ENCODE results near the gene PLEKHA8.

The PLEKHA8 gene

DNA sequence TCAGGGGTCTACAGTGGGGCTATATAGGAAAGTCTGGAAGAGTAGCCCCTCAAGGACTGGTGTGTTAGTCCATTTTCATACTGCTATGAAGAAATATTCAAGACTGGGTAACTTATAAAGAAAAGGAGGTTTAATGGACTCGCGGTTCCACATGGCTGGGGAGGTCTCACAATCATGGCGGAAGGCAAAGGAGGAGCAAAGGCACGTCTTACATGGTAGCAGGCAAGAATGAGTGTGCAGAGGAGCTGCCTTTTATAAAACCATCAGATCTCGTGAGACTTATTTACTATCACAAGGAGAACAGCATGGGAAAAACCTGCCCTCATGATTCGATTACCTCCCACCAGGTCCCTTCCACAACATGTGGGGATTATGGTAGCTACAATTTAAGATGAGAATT is 4.7 kb upstream of the PLEKHA8 start:
- in situ Hi-C loops (cut with MboI; ENCODE audit: low sequenced_read_pairs): no loop called here

- in situ Hi-C loops (cut with MboI; ENCODE audit: low sequenced_read_pairs): no loop called here
These were observed 1.8 kb upstream of the PLEKHA8 start, which contains the start of gene FKBP14 for GRCh38 chr7:30026229-30027064. TSS of gene FKBP14 (minus strand) at chr7:30026702. CDS start at chr7:30026508, 194 bp downstream.

GRCh38 chr7:30027065-30027456 is 1.2 kb upstream of the PLEKHA8 start:
- in situ Hi-C loops (cut with MboI; ENCODE audit: low sequenced_read_pairs): no loop called here

DNA sequence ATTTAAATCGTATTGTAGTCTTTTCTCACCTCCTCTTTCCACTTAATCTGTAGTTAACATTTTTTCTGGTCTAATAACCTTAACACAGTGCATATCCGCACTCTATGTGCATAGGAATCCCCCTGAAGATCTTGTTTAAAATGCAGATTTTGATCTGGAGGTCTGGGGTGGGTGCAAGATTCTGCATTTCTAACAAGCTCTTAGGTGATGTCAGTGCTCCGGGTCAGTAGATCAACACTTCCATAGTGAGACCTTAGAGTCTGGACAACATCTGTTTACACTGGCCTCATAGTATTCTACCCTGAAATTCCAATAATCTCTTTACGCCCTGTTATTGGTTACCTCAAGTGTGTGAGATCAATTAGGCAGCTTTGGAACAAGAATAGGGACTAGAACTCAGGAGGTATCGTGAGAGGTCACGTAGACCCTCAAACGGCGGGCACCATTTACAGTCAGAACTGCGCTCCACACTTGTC is 434 bp upstream of the PLEKHA8 start:
- in situ Hi-C loops (cut with MboI; ENCODE audit: low sequenced_read_pairs): no loop called here

DNA sequence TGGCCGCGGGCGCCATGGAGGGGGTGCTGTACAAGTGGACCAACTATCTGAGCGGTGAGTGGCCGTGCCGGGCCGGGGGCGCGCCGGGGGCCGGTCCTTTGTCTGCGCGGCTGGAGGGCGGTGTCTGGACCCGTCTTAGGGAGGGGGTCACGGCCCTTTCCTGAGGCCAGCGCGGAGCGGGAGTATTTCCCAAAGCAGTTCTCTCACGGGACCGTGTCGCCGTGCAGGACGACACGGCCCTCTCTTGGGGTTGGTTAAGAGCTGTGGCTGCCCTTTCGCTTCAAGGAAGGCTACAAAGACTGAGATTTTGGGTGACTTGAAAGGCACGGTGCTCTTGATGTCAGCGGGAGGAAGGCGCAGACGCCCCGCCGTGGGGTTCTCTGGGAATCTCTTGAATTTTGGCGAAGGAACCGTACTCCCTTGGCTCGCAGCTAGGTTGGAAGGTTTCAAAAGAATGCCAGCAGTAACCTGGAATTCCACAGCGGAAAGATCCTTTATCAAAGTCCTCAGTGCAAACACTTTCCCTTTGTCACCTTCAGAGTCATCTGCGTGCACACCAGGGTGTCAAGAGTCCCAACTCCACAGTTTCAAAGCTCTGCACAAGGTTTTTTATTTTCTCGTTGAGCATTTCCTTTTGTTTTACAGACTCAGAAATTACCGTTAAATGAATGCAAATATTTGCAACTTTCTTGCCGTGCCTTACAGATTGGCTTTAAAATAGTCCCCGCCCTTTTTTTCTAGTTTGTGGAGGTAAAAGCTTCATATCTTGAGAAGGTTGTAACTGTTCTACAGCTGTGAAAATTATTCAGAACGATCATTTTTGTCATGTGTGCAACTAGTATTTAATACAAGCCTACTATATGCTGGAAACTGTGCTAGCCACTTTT is 780 bp downstream of the PLEKHA8 start:
- in situ Hi-C loops (cut with MboI; ENCODE audit: low sequenced_read_pairs): no loop called here

GRCh38 chr7:30029696-30030095 is 1.5 kb downstream of the PLEKHA8 start:
- in situ Hi-C loops (cut with MboI; ENCODE audit: low sequenced_read_pairs): no loop called here

DNA sequence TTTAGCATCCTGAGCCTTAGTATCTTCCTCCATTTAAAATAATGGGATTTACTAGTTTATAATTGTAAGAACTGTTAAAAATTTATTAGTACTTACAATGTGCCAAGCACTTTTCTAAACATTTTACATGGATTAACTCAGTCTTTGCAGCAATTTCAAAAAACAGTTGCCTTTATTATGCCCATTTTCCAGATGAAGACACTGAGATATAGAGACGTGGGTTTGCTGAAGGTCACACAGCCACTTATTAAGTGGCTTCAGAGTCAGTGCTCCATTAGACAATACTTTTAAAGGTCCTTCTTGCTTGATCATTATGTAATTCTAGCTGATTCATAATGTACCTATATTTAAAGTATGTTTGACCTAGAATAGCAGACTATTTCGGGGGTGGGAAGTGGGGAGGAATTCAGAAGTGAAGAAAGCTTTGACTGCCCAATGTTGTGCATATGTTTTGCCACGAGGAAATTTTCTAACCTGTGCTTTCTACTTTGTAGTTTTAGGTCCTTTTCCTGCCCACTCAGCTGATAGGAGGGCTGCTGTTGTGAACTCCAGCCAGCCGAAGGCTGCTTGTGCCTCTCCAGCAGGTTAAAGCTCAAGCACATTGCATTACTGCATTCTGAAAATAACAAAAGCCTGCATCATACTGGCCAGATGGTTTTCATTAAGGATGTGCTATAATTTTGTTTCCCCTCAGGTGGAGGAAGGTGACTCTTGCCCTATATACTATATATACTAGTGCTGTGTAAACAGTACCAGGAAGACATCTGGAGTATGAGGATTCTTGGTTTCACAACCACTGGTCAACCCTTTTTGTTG is 4.3 kb downstream of the PLEKHA8 start:
- in situ Hi-C loops (cut with MboI; ENCODE audit: low sequenced_read_pairs): no loop called here

GRCh38 chr7:30034501-30034900 is 6.3 kb downstream of the PLEKHA8 start:
- in situ Hi-C loops (cut with MboI; ENCODE audit: low sequenced_read_pairs): no loop called here

DNA sequence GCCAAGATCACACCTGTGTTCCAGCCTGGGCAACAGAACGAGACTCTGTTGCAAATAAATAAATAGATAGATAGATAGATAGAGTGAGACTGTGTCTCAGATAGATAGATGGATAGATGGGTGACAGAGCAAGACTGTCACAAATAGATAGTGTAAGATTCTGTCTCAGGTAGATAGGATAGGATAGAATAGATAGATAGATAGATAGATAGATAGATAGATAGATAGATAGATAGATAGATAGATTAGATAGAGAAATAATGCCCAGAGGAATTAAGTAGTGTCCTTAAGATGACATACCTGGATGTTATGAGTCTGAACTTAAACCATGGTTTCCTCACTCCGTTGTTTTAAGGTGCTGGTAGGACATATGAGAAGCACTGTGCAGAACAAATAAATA is 8.0 kb downstream of the PLEKHA8 start:
- in situ Hi-C loops (cut with MboI; ENCODE audit: low sequenced_read_pairs): no loop called here

DNA sequence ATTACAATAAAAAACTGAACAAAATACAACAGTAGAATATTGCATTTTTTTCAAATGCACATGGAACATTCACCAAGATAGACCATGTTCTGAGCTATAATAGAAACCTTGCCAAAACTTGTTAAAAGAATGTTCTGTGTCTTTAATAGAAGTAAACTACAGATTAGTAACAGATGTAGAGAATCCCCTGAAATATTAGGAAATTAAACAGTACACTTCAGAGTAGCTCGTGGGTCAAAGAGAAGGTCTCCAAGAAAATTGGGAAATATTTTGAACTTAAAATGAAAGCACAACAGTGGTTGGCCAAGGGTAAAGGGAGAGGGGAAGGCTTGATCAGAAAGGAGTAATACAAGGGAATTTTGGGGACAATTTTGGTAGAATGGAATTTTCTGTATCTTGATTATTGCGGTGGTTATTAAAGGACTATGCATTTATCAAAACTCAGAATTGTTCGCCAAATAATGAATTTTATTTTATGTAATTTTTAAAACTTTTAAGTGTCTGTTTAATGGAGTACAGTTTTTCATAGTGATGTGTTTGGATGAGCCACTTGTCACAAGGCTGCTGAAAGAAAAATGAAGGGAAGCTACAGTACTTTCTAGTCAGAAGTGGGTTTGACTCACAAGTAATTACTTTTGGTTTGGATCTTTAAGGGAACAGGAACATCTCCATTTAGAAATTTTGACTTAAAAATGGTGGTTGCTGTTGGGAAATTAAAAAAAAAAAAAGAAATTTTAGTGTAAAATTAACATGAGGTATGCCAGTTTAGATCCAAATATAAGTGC is 10.2 kb downstream of the PLEKHA8 start:
- in situ Hi-C loops (cut with MboI; ENCODE audit: low sequenced_read_pairs): no loop called here

DNA sequence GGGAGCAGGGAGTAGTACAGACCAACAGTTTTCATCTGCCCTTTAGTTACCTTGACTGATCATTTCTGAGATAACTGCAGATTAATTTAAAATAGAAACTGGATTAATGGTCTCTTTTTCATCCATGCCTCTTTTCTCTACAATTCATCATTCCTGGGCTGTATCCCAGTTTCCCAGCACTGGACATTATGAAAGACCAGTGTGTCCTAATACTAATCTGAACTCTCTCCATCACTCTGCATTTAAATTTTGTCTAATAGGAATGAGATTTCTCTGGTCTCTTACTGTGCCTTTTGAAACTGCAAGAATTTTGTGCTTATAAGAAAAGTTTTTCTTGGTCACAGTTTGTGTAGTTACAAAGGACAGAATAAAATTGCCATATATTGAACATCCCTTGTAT is 12.7 kb downstream of the PLEKHA8 start:
- in situ Hi-C loops (cut with MboI; ENCODE audit: low sequenced_read_pairs): no loop called here

- in situ Hi-C loops (cut with MboI; ENCODE audit: low sequenced_read_pairs): no loop called here
These were observed 13.5 kb downstream of the PLEKHA8 start for GRCh38 chr7:30041526-30042269.

GRCh38 chr7:30046127-30046770 is 18.0 kb downstream of the PLEKHA8 start:
- in situ Hi-C loops (cut with MboI; ENCODE audit: low sequenced_read_pairs): no loop called here

DNA sequence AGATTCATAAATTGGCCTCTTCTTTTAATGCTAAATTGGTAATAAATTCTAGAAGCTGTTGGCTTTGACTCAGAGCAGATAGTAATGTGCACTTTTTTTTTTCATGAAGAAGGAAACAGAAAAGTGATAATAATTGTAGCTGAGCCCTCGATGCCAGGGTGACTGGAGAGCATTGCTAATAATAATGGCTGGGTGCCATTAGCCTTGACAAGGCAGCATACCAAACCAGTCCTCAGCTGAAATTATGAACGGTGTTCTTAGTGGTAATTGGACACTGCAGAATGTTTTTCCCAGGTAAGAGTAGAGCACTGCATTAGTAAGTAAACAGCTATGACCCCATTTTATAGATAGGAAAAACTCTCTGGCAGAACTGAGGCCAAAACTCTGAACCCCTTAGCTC is 18.9 kb downstream of the PLEKHA8 start:
- in situ Hi-C loops (cut with MboI; ENCODE audit: low sequenced_read_pairs): no loop called here

DNA sequence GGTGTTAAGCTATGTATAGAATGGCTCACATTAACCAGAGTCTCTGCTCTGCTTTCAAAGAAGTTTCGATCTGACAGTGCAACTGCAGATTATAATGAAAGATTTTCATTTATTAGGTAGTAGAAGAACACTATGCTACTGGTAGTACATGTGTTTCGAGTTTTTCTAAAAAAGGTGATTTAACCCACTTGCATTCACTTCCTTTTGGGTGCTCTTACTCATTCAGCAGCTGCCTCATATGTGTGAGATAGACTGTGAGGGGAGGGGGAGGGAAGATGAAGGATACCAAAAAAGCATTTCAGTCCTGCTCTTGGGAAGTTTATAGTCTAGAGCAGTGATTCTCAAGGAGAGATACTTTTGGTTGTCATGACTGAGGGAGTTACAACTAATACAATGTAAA is 20.4 kb downstream of the PLEKHA8 start:
- in situ Hi-C loops (cut with MboI; ENCODE audit: low sequenced_read_pairs): no loop called here

DNA sequence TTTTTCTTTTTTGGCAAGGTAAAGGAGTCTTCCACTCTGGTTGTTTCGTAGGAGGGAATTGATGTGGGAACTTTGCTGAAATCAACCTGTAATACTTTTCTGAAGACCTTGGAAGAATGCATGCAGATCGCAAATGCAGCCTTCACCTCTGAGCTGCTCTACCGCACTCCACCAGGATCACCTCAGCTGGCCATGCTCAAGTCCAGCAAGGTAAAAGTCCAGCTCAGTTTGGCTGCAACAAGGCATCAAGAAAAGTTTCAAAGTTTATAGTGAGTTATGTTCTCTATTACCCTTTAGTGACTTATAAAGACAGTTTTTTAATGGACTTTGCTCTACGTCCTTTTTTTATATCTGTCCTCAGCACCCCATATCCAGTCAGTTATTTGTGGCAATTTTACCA is 21.0 kb downstream of the PLEKHA8 start:
- in situ Hi-C loops (cut with MboI; ENCODE audit: low sequenced_read_pairs): no loop called here

DNA sequence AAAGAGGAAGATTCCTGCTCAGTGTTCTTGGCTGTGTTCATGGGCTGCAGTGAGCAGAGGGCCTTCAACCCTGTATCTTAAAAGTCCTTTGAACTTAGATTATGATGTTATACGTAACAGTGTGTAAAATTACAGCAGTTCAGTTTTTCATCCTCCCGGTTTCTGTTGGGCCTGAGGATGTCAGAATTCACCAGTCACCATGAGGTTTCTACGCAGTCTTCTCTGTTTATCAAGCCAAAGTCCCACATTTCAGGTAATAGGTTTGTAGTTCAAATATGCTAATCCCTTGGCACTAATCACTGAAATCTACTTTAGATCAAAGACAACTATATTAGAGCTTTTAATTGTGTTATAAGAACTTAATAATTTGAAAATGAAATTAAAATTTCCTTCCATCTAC is 24.9 kb downstream of the PLEKHA8 start:
- in situ Hi-C loops (cut with MboI; ENCODE audit: low sequenced_read_pairs): loop anchor here (25.0 kb wide), 1 partner anchor 291 kb away; no protein-coding TSS in a partner anchor

DNA sequence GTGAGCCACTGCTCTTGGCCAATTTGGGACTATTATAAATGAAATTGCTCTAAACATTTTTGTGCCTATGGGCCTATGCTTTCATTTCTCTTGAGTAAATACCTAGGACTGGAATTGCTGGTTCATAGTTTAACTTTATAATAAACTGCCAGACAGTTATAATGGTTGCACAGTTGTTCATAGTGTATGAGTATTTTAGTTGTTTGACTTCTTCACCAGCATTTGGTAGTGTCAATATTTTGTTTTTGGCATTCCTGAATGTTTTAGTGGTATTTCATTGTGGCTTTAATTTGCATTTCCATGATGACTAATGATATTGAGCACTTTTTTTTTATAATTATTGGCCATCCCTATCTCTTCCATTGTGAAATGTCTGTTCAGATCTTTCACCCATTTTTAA is 29.5 kb downstream of the PLEKHA8 start:
- in situ Hi-C loops (cut with MboI; ENCODE audit: low sequenced_read_pairs): loop anchor here (25.0 kb wide), 1 partner anchor 295 kb away; no protein-coding TSS in a partner anchor

- in situ Hi-C loops (cut with MboI; ENCODE audit: low sequenced_read_pairs): loop anchor here (25.0 kb wide), 1 partner anchor 299 kb away; no protein-coding TSS in a partner anchor
These were observed 33.6 kb downstream of the PLEKHA8 start for GRCh38 chr7:30061786-30062185.
